Spinal cord (tissue), 10 donors: ENCODE measurements around the gene SUSD3. TPM values are rescaled to one million over a fixed set of nuclear protein-coding genes. Genes with fewer than 3 reads are reported as not detected.

Experiments used
- DNase-seq, 6 donors: peaks; one replicate each; pipeline versions ENCODE4 v3.0.0 to v3.0.0-alpha.2; 2013 to 2015; ENCODE audit warnings: low spot score in 6 of 6, low read depth in 4 of 6
- H3K27ac ChIP-seq: one replicate; pipeline ENCODE4 v1.5.1; 2013; ENCODE audit warnings: low read depth, low read length, control low read depth
- H3K27me3 ChIP-seq: one replicate; pipeline ENCODE4 v1.6.1; 2013; ENCODE audit warnings: low read length; ENCODE audit not compliant: control insufficient read depth, insufficient read depth
- H3K36me3 ChIP-seq: one replicate; pipeline ENCODE4 v1.6.1; 2013; ENCODE audit warnings: low read length; ENCODE audit not compliant: control insufficient read depth, insufficient read depth
- H3K4me1 ChIP-seq: one replicate; pipeline ENCODE4 v1.6.1; 2013; ENCODE audit warnings: low read length; ENCODE audit not compliant: control insufficient read depth, insufficient read depth
- H3K4me3 ChIP-seq: one replicate; pipeline ENCODE4 v1.5.1; 2013; ENCODE audit warnings: low read depth, low read length, control low read depth
- H3K9me3 ChIP-seq: one replicate; pipeline ENCODE4 v1.6.1; 2013; ENCODE audit warnings: low read length; ENCODE audit not compliant: control insufficient read depth, insufficient read depth
- WGBS: methylation state at CpG from one replicate; pipeline ENCODE4 v1.1.5; 2013; ENCODE audit warnings: missing lambda C conversion rate; ENCODE audit not compliant: insufficient coverage; 5-methylcytosine and 5-hydroxymethylcytosine counted together
- polyA plus RNA-seq, 2 donors: library from polyadenylated mRNA; unstranded; fragments of 120-200 nt; gene quantifications; one replicate each; pipeline ENCODE4 v1.2.1, GENCODE V29; 2013; ENCODE audit not compliant: insufficient read length in 2 of 2
- total RNA-seq, 2 donors: library from RNA; depleted of rRNA in 1 of 2; stranded (reverse); fragments of 120-200 nt in 1 of 2; fragments of >200 nt in 1 of 2; gene quantifications; one replicate each; pipeline versions ENCODE4 v1.2.3 to v1.2.4, GENCODE V29; 2013 to 2014
- donor health status: healthy.

SUSD3 gene
- total and polyA plus RNA-seq, 4 donors, result 3.1 to 6.3 (median 4.9) TPM

DNA sequence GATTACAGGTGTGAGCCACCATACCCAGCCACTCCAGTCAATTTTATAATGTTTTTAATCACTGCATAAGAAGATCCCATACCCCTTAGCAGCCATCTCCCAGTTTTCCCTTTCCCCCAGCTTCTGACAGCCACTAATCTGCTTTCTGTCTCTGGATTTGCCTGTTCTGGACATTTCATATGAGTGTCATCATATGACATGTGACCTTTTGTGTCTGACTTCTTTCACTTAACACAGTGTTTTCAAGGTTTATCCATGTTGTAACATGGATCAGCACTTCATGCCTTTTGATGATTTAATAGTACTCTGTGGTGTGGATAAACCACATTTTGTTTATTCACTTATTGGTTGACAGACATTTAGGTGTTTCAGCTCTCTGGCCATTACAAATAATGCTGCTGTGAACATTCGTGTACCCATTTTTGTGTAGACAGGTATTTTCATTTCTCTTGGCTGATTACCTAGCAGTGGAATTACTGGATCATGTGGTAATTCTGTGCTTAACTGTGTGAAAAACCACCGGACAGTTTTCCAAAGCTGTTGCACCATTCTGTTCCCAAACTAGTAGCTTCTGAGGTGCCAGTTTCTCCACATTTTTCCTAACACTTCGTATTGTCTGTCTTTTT, 8.6 kb downstream of the SUSD3 start:
- Histone ChIP-seq H3K9me3 (peaks cover 3% of the 10 kb centered on the region), H3K27me3 (no peaks in the 10 kb centered on the region), H3K36me3 (no peaks in the 10 kb centered on the region), H3K4me3 (no peak overlapping the region), H3K27ac (no peak overlapping the region), H3K4me1 (peaks cover 5% of the 10 kb centered on the region)
- DNase-seq, result no peak
- 86% methylated on average over 3 of the region's 3 CpGs for WGBS

DNA sequence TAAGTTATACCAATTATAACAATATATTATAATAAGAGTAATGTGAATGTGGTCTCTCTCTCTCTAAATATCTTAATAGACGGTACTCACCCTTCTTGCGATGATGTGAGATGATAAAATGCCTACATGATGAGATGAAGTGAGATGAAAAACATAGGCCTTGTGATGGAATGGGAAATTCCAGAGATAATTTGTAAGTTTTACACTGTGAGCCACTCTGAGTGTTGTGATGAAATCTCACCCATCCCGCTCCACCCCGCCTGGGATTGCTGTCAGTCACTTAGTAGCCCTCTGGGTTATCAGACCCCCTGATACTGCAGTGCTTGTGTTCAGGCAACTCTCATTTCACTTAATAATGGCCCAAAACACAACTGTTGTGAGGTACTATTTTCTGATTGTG, 10.5 kb downstream of the SUSD3 start:
- Histone ChIP-seq H3K4me3 (no peak overlapping the region), H3K27ac (no peak overlapping the region), H3K4me1 (peaks cover 15% of the 10 kb centered on the region), H3K27me3 (no peaks in the 10 kb centered on the region), H3K36me3 (no peaks in the 10 kb centered on the region), H3K9me3 (peaks cover 3% of the 10 kb centered on the region)
- WGBS, result no CpG with 5 or more reads among the region's 4 CpGs
- DNase-seq, result no peak

DNA sequence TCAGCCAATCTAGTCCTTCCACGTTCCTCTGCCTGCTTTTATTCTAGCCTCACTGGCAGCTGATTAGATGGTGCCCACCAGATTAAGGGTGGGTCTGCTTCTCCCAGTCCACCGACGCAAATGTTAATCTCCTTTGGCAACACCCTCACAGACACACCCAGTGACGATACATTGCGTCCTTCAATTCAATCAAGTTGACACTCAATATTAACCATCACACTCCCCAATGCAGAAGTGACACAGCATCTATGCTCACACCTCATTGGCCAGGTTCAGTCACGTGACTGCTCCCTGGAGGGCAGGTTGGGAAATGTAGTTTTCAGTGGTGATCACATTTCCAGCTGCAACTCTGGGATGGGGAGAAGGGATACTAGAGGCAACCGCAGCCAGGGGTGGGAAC, 13.0 kb downstream of the SUSD3 start:
- H3K27ac ChIP-seq, result no peak overlapping the region
- H3K36me3 ChIP-seq, result no peaks in the 10 kb centered on the region
- H3K27me3 ChIP-seq, result no peaks in the 10 kb centered on the region
- WGBS, result 81% methylated on average over 7 of the region's 7 CpGs
- peaks cover 12% of the 10 kb centered on the region for H3K4me1 ChIP-seq
- no peak overlapping the region for H3K4me3 ChIP-seq
- peak in 1 of 6 donors; percentile 44 for DNase-seq
- peaks cover 3% of the 10 kb centered on the region for H3K9me3 ChIP-seq

DNA sequence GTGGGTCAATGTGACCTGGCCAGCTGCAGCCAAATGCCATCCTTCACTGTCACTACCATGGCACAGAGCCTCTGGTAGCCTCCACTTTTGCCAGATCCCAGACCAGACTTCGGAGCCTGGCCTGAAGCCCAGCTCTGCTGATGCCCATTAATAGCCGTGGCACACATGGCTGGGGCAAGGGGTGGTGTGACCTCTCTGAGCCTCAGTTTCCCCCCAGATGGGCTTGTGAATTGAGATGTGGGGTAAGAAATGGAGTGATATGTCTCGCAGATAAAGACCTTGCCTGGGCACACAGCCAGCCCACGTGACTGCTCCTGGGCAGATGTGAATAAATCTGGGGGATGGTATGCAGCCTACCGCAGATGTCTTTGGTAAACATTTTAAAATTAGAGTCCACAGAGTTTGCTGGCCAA, 13.9 kb downstream of the SUSD3 start:
- Histone ChIP-seq H3K4me1 (peaks cover 12% of the 10 kb centered on the region), H3K9me3 (peaks cover 3% of the 10 kb centered on the region), H3K4me3 (no peak overlapping the region), H3K27me3 (no peaks in the 10 kb centered on the region), H3K27ac (no peak overlapping the region), H3K36me3 (no peaks in the 10 kb centered on the region)
- DNase-seq, result peak in 2 of 6 donors; percentile 53 to 64
- WGBS, result 45% methylated on average over 3 of the region's 5 CpGs

DNA sequence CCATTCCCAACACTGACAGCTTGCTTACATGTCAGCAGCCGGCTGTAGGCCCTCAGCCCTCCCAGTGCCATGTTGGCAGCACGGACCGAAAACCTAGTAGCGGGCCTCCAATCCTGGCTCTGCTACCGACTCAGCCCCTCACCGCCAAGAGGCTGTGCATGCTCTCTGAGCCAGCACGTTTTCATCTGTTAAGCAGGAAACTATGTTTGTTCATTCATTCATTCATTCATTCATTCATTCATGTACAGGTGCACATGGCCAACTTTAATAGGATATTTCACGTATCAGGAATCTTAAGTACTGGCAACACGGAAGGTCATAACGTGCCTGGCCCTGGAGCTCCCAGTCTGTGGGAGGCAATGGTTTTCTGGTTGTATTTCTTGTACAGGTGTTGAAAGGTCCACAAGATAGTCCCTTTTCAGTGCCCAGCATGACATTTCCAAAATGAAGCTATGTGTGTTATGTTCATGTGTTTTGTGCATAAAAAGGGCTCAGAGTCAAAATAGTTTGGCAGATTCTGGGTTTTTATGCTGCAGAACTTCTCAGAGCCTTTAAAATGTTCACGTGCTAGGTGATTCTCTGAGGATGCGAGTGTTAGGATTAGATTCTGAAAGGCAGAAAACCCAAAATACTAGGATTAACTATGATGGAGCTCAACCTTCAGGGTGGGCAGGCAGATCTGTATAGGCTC, 17.7 kb downstream of the SUSD3 start:
- H3K4me3 ChIP-seq, result no peak overlapping the region
- DNase-seq, result no peak
- WGBS, result 96% methylated on average over 11 of the region's 12 CpGs

DNA sequence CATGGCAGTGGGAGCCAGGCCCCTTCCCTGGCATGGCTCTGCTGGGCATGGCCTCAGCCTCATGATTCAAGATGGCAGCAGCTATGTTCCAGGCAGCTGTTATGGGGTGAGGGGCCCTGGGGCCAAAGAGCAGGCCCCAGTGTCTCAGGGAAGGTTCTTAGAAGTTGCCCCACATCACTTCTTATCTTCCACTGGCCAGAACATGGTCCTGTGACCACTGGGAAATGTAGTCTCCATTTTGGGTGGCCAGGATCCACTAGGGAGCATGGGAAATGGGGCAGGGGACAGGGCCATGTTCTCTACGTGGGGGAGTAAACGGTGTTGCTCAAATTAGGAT, 18.3 kb downstream of the SUSD3 start:
- H3K4me1 ChIP-seq, result peaks cover 19% of the 10 kb centered on the region
- no peak overlapping the region for H3K27ac ChIP-seq
- no peak overlapping the region for H3K4me3 ChIP-seq
- H3K36me3 ChIP-seq, result no peaks in the 10 kb centered on the region
- no peak for DNase-seq
- H3K27me3 ChIP-seq, result no peaks in the 10 kb centered on the region
- no peaks in the 10 kb centered on the region for H3K9me3 ChIP-seq
- WGBS, result 100% methylated on average over 2 of the region's 2 CpGs

More for the DNA sequence above, 17.7 kb downstream of the SUSD3 start:
- no peaks in the 10 kb centered on the region for H3K27me3 ChIP-seq
- no peaks in the 10 kb centered on the region for H3K9me3 ChIP-seq
- H3K4me1 ChIP-seq, result peaks cover 17% of the 10 kb centered on the region
- no peaks in the 10 kb centered on the region for H3K36me3 ChIP-seq
- H3K27ac ChIP-seq, result no peak overlapping the region

DNA sequence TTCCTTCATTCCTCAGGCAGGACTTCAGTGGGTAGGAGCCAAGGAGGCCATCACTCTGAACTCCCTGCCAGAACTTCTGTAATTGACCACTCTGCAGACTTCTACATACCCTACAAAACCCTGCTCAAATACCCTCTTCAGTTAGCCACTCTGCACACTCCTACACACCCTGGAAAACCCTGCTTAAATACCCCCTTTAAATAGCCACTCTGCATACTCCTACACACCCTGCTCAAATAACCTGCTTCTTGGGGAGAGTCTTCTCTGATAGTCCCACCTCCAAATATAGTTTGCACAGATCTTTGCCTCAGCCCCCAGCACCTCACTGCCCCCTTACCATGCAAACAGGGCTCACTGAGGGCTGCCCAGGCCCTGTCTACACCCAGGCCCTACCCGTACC, 18.9 kb downstream of the SUSD3 start:
- no peak overlapping the region for H3K27ac ChIP-seq
- peaks cover 15% of the 10 kb centered on the region for H3K4me1 ChIP-seq
- no peaks in the 10 kb centered on the region for H3K36me3 ChIP-seq
- WGBS, result 89% methylated on average over 1 of the region's 1 CpG
- DNase-seq, result no peak
- no peaks in the 10 kb centered on the region for H3K9me3 ChIP-seq
- H3K27me3 ChIP-seq, result no peaks in the 10 kb centered on the region
- H3K4me3 ChIP-seq, result no peak overlapping the region

DNA sequence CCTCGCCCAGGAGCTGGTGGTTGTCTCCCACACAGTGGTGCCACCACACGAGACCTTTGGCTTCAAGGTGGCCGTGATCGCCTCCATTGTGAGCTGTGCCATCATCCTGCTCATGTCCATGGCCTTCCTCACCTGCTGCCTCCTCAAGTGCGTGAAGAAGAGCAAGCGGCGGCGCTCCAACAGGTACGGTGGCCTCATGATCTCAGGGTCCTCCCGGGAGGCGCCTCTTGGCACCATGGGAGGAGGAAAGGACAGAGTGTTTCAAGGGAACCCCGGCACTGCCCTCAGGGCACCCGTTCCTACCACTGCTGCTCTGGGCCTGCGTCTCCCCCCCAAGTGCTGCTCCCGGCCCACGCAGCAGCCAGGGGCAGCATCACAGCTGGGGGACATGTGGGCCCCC, 19.3 kb downstream of the SUSD3 start:
- DNase-seq, result no peak
- Histone ChIP-seq H3K27me3 (no peaks in the 10 kb centered on the region), H3K4me3 (no peak overlapping the region), H3K9me3 (no peaks in the 10 kb centered on the region), H3K4me1 (peaks cover 10% of the 10 kb centered on the region), H3K27ac (no peak overlapping the region), H3K36me3 (no peaks in the 10 kb centered on the region)
- WGBS, result 93% methylated on average over 16 of the region's 16 CpGs

DNA sequence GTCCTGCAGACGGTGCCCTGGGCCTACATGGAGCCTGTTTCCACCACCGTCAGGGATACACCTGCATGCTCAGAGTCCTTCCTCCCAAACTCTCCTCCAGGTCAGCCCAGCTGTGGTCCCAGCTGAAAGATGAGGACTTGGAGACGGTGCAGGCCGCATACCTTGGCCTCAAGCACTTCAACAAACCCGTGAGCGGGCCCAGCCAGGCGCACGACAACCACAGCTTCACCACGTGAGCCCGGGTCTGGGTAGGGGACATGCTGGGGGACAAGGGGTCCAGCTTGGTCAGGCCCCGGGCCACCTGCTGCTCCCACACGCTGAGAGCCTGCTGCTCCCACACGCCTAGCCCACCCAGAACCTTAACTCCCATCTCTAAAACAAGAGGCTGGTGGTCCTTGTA, 20.9 kb downstream of the SUSD3 start:
- H3K36me3 ChIP-seq, result no peaks in the 10 kb centered on the region
- H3K4me3 ChIP-seq, result no peak overlapping the region
- peaks cover 7% of the 10 kb centered on the region for H3K4me1 ChIP-seq
- H3K27ac ChIP-seq, result no peak overlapping the region
- DNase-seq, result no peak
- no peaks in the 10 kb centered on the region for H3K27me3 ChIP-seq
- WGBS, result 96% methylated on average over 8 of the region's 13 CpGs
- no peaks in the 10 kb centered on the region for H3K9me3 ChIP-seq

DNA sequence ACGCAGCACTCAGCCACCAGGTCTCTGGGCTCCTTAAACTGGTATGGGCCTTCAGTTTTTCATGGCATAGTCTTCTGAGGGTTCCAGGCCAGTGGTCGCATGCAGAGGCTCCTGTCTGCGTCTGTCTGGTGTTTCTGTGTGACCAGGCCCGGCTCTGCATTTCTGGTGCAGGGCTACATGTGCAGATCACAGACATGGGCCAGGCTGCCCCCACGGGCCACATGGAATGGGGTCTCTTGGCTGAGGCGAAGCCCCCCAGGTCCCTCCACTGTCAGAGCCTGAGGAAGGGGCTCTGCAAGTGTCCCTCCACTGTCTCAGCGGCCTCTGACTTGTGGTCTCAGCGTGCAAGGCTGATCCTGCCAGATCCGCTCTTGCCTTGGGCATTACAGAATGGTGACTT, 21.9 kb downstream of the SUSD3 start:
- H3K36me3 ChIP-seq, result no peaks in the 10 kb centered on the region
- WGBS, result 93% methylated on average over 8 of the region's 9 CpGs

More for the DNA sequence above, 21.9 kb downstream of the SUSD3 start:
- Histone ChIP-seq H3K9me3 (no peaks in the 10 kb centered on the region), H3K27me3 (no peaks in the 10 kb centered on the region), H3K4me3 (no peak overlapping the region), H3K4me1 (peaks cover 10% of the 10 kb centered on the region), H3K27ac (no peak overlapping the region)
- DNase-seq, result no peak
